DND-41 (cell line): ENCODE measurements around the gene GRM5.

Source experiments
- ATAC-seq: fragments of 200-7000 bp; cut with Tn5 transposase; 3 replicates; pipeline ENCODE4 v1.9.1; 2021; ENCODE audit warnings: low read depth; ENCODE audit not compliant: insufficient read depth
- DNase-seq: peaks from one replicate; pipeline ENCODE4 v3.0.0-alpha.2; 2020
- H2AFZ ChIP-seq: 2 replicates; pipeline ENCODE4 v1.6.0; 2012; ENCODE audit warnings: low read depth, low read length
- H3K27ac ChIP-seq: 2 replicates; pipeline ENCODE4 v1.5.1; 2012; ENCODE audit warnings: low read length, inconsistent platforms
- H3K27me3 ChIP-seq: fragments of 200-600 bp; sonication (generic); 2 replicates; pipeline ENCODE4 v1.6.0; 2012; ENCODE audit warnings: low read length, mild to moderate bottlenecking, inconsistent platforms; ENCODE audit not compliant: insufficient read depth, poor library complexity
- H3K36me3 ChIP-seq: 2 replicates; pipeline ENCODE4 v1.5.1; 2012; ENCODE audit warnings: low read length, inconsistent platforms; ENCODE audit not compliant: insufficient read depth
- H3K4me1 ChIP-seq: 2 replicates; pipeline ENCODE4 v1.5.1; 2012; ENCODE audit warnings: mild to moderate bottlenecking, low read length; ENCODE audit not compliant: insufficient read depth
- H3K4me2 ChIP-seq: 2 replicates; pipeline ENCODE4 v1.6.0; 2012; ENCODE audit warnings: mild to moderate bottlenecking, moderate library complexity, low read length, inconsistent platforms; ENCODE audit not compliant: insufficient read depth
- H3K4me3 ChIP-seq, 2 experiments: fragments of 200-600 bp in 1 of 2; shearing (Covaris generic) in 1 of 2; 2 replicates each; pipeline ENCODE4 v1.5.1; 2012 to 2016; ENCODE audit warnings: inconsistent platforms in 2 of 2, low read length in 2 of 2, mild to moderate bottlenecking in 2 of 2, low read depth in 1 of 2, moderate library complexity in 1 of 2
- H3K79me2 ChIP-seq: 2 replicates; pipeline ENCODE4 v1.6.0; 2012; ENCODE audit warnings: low read length, inconsistent platforms; ENCODE audit not compliant: insufficient read depth
- H3K9ac ChIP-seq: 2 replicates; pipeline ENCODE4 v1.6.0; 2012; ENCODE audit warnings: low read depth, mild to moderate bottlenecking, inconsistent platforms, low read length, moderate library complexity
- H3K9me3 ChIP-seq: 2 replicates; pipeline ENCODE4 v1.5.1; 2012; ENCODE audit warnings: low read length, moderate library complexity, mild to moderate bottlenecking, inconsistent platforms; ENCODE audit not compliant: insufficient read depth, severe bottlenecking
- H4K20me1 ChIP-seq: 2 replicates; pipeline ENCODE4 v1.6.0; 2012; ENCODE audit warnings: low read length; ENCODE audit not compliant: insufficient read depth
- CTCF ChIP-seq: IDR thresholded peaks from 2 replicates; pipeline ENCODE4 v1.5.1; 2012; ENCODE audit warnings: borderline replicate concordance, low read length, moderate library complexity, mild to moderate bottlenecking; ENCODE audit not compliant: poor library complexity, severe bottlenecking; ENCODE audit errors: extremely low read depth
- EZH2 ChIP-seq: IDR thresholded peaks from 3 replicates; pipeline ENCODE4 v1.6.1; 2012; ENCODE audit warnings: borderline replicate concordance, low read depth, mild to moderate bottlenecking, moderate library complexity, low read length, inconsistent platforms; ENCODE audit not compliant: severe bottlenecking

GRM5 gene

GRCh38 chr11:88531831-88532230 is 534.0 kb downstream of the GRM5 start:
- no peak overlapping the region for H3K4me2 ChIP-seq
- no peaks in the 10 kb centered on the region for H4K20me1 ChIP-seq
- DNase-seq (no peak), ATAC-seq (no peak)
- TF ChIP-seq EZH2: no peak
- TF ChIP-seq CTCF: no peak
- H3K36me3 ChIP-seq: no peaks in the 10 kb centered on the region
- H3K27ac ChIP-seq: no peak overlapping the region
- H3K79me2 ChIP-seq: no peaks in the 10 kb centered on the region
- no peaks in the 10 kb centered on the region for H3K4me1 ChIP-seq
- no peak overlapping the region for H3K9ac ChIP-seq
- H3K4me3 ChIP-seq: no peak overlapping the region
- no peak overlapping the region for H2AFZ ChIP-seq
- no peaks in the 10 kb centered on the region for H3K27me3 ChIP-seq
- H3K9me3 ChIP-seq: no peaks in the 10 kb centered on the region

- no peak overlapping the region for H3K4me2 ChIP-seq
- H2AFZ ChIP-seq: no peak overlapping the region
- no peak overlapping the region for H3K9ac ChIP-seq
- H3K9me3 ChIP-seq: no peaks in the 10 kb centered on the region
- no peaks in the 10 kb centered on the region for H3K79me2 ChIP-seq
- no peak for TF ChIP-seq CTCF
- TF ChIP-seq EZH2: no peak
- H3K4me3 ChIP-seq: no peak overlapping the region
- no peaks in the 10 kb centered on the region for H3K4me1 ChIP-seq
- H3K27me3 ChIP-seq: no peaks in the 10 kb centered on the region
- no peaks in the 10 kb centered on the region for H4K20me1 ChIP-seq
- ATAC-seq (no peak), DNase-seq (no peak)
- no peaks in the 10 kb centered on the region for H3K36me3 ChIP-seq
- H3K27ac ChIP-seq: no peak overlapping the region
Measured at GRCh38 chr11:88529426-88529825, 536.4 kb downstream of the GRM5 start.

- no peak overlapping the region for H3K4me2 ChIP-seq
- H2AFZ ChIP-seq: no peak overlapping the region
Measured at GRCh38 chr11:88523386-88524071, 542.3 kb downstream of the GRM5 start.

More at GRCh38 chr11:88523386-88524071, 542.3 kb downstream of the GRM5 start:
- H3K4me3 ChIP-seq: no peak overlapping the region
- H4K20me1 ChIP-seq: no peaks in the 10 kb centered on the region
- no peaks in the 10 kb centered on the region for H3K36me3 ChIP-seq
- H3K9ac ChIP-seq: no peak overlapping the region
- no peaks in the 10 kb centered on the region for H3K4me1 ChIP-seq
- no peaks in the 10 kb centered on the region for H3K27me3 ChIP-seq
- no peaks in the 10 kb centered on the region for H3K79me2 ChIP-seq
- ATAC-seq (no peak), DNase-seq (no peak)
- no peak overlapping the region for H3K27ac ChIP-seq
- TF ChIP-seq CTCF (no peak), EZH2 (no peak)
- H3K9me3 ChIP-seq: no peaks in the 10 kb centered on the region
